ENCODE results near the gene DTX3L.

DTX3L gene

DNA sequence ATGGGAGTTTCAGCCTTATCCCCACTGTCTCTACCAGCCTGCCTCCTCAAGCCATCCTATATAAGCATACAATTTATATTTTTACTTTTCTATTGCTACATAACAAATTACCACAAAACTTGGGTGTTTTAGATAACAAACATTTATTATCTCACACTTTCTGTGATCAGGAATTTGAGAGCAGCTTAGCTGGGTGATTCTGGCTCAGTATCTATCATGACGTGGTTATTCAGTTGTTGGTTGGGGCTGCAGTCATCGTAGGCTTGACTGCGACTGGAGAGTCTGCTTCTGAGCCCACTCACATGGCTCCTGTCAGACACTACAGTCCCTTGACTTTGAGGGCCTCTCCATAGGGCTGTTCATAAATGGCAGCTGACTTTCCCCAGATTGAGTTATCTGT, 34.0 kb downstream of the DTX3L start:
- peaks cover 1% of the 10 kb centered on the region for H3K27me3 ChIP-seq (replicated peaks)
- no peak for DNase-seq
- H3K4me3 ChIP-seq (ENCODE audit: low read depth, low read length): no peak overlapping the region
- H3K27ac ChIP-seq: no peak overlapping the region
- TF ChIP-seq, protein P1, sequence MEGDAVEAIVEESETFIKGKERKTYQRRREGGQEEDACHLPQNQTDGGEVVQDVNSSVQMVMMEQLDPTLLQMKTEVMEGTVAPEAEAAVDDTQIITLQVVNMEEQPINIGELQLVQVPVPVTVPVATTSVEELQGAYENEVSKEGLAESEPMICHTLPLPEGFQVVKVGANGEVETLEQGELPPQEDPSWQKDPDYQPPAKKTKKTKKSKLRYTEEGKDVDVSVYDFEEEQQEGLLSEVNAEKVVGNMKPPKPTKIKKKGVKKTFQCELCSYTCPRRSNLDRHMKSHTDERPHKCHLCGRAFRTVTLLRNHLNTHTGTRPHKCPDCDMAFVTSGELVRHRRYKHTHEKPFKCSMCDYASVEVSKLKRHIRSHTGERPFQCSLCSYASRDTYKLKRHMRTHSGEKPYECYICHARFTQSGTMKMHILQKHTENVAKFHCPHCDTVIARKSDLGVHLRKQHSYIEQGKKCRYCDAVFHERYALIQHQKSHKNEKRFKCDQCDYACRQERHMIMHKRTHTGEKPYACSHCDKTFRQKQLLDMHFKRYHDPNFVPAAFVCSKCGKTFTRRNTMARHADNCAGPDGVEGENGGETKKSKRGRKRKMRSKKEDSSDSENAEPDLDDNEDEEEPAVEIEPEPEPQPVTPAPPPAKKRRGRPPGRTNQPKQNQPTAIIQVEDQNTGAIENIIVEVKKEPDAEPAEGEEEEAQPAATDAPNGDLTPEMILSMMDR (IDR thresholded peaks at IDR 0.05; ENCODE audit: low read depth, low read length, missing control alignments): no peak
- in situ Hi-C loops (cut with HindIII; ENCODE audit: low pct_ligation_motif_present, low sequenced_read_pairs): no loop called here
- no peaks in the 10 kb centered on the region for H3K36me3 ChIP-seq (replicated peaks)

DNA sequence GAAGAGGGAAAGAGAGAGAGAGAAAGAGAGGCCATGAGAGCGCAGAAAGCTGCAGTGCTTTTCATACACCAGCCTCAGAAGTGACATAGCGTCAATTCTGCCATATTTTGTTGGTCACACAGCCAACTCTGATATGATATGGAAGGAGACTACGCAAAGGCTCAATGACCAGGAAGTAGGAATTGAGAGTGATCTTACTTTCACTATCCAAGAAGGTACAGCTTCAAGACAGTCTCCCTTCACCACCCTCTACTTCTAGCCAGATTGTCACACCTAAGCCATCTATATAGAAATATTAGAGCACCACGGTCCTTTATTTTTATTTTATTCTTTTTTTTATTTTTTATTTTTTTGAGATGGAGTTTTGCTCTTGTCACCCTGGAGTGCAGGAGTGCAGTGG, 34.4 kb downstream of the DTX3L start:
- no peak overlapping the region for H3K4me3 ChIP-seq (ENCODE audit: low read depth, low read length)
- H3K27me3 ChIP-seq (replicated peaks): peaks cover 1% of the 10 kb centered on the region
- DNase-seq: no peak
- H3K27ac ChIP-seq: no peak overlapping the region
- in situ Hi-C loops (cut with HindIII; ENCODE audit: low pct_ligation_motif_present, low sequenced_read_pairs): no loop called here
- TF ChIP-seq, protein P1 (IDR thresholded peaks at IDR 0.05; ENCODE audit: low read depth, low read length, missing control alignments): no peak
- H3K36me3 ChIP-seq (replicated peaks): no peaks in the 10 kb centered on the region

DNA sequence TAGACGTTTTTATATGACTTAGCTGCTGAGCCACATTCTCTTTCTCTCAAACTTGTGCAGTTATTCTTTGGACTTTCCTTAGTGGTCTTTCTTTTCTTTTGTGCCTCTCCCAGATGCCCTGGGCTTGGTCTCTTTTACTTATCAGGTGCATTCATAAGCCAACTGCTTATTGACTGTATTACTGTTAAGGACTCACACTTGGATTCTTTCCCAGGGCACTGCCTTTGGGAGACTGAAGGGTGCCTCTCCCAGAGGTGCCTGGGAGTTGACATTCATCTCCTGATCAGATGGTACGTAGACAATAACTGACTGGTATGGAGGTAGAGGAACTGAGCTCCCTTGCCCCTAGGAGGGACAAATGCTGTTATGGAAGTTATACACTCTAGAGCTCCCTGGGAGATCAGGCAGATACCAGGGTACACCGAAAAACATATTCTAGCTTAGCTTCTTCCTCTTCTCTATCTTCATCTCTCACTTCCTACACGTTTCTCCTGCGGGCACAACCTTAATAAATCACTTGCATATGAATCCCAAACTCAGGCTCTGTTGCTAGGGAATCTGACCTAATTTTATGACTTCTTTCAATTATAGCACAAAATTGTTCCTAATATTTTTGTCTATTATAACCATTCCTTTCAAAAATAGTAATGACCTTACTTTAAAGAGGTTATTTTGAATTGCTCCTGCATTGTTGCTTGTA, 38.0 kb downstream of the DTX3L start:
- DNase-seq: no peak
- Histone ChIP-seq H3K4me3 (ENCODE audit: low read depth, low read length) (no peak overlapping the region), H3K27ac (no peak overlapping the region), H3K36me3 (replicated peaks) (no peaks in the 10 kb centered on the region), H3K27me3 (replicated peaks) (no peaks in the 10 kb centered on the region)
- in situ Hi-C loops (cut with HindIII; ENCODE audit: low pct_ligation_motif_present, low sequenced_read_pairs): no loop called here
- TF ChIP-seq, protein P1 (IDR thresholded peaks at IDR 0.05; ENCODE audit: low read depth, low read length, missing control alignments): no peak

DNA sequence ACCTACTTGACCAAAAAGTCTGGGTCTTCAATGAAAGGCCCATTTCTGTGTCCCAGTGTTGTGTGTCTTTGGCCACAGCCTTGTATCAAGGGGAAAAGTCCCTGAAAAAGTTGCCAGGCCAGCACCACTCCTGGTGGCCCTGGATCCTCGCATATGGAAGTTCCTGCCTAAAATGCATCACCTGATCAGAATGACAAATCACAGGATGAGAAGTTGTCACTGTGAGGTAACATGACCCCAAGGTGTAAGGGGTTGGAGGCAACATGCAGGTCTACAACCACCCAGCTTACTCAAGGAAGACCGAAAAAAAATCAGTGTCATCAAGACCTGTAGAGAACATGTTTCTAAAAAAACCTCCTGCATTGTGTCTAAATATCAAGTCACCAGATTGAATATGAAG, 38.9 kb downstream of the DTX3L start:
- Histone ChIP-seq H3K36me3 (replicated peaks) (no peaks in the 10 kb centered on the region), H3K27ac (no peak overlapping the region), H3K4me3 (ENCODE audit: low read depth, low read length) (no peak overlapping the region), H3K27me3 (replicated peaks) (no peaks in the 10 kb centered on the region)
- in situ Hi-C loops (cut with HindIII; ENCODE audit: low pct_ligation_motif_present, low sequenced_read_pairs): no loop called here
- no peak for DNase-seq
- TF ChIP-seq, protein P1 (IDR thresholded peaks at IDR 0.05; ENCODE audit: low read depth, low read length, missing control alignments): no peak

DNA sequence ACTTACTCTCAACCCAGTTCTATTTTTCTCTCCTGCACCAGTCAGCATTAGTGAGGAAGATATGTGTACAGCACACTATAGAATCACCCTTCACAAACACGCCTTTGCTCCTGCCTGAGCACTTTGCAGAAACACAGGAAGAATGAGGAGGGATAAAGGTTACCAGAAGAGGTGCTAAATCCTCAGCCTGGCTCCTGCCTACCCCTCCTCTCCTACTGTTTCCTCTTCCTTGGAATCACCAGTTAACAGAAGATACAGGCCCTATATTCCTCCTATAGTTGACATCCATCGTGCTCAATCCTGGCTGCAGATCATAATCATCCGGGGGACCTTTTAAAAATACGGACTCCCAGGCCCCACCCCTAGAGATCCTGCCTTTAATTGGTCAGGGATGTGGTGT, 42.2 kb downstream of the DTX3L start:
- Histone ChIP-seq H3K36me3 (replicated peaks) (no peaks in the 10 kb centered on the region), H3K27me3 (replicated peaks) (no peaks in the 10 kb centered on the region), H3K27ac (no peak overlapping the region), H3K4me3 (ENCODE audit: low read depth, low read length) (no peak overlapping the region)
- DNase-seq: no peak
- in situ Hi-C loops (cut with HindIII; ENCODE audit: low pct_ligation_motif_present, low sequenced_read_pairs): no loop called here
- TF ChIP-seq, protein P1 (IDR thresholded peaks at IDR 0.05; ENCODE audit: low read depth, low read length, missing control alignments): no peak

DNA sequence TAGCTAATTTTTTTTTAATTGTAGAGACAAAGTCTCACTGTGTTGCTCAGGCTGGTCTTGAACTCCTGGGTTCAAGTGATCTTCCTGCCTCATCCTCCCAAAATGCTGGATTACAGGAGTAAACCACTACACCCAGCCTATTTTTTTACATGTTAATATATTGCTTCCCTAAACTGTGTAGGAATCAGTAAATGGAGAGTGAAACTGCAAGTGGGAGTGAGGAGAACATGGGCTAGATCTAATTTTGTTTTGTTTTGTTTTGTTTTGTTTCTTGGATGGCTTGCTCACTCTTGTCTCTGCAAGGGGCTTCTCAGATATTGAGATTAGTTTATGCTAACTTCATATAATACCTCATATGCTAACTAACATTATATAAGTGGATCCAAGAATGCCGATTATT, 44.8 kb downstream of the DTX3L start:
- no peak overlapping the region for H3K4me3 ChIP-seq (ENCODE audit: low read depth, low read length)
- TF ChIP-seq, protein P1 (IDR thresholded peaks at IDR 0.05; ENCODE audit: low read depth, low read length, missing control alignments): no peak
- no peak for DNase-seq
- no peaks in the 10 kb centered on the region for H3K27me3 ChIP-seq (replicated peaks)
- in situ Hi-C loops (cut with HindIII; ENCODE audit: low pct_ligation_motif_present, low sequenced_read_pairs): no loop called here
- H3K27ac ChIP-seq: no peak overlapping the region
- H3K36me3 ChIP-seq (replicated peaks): no peaks in the 10 kb centered on the region
